GM06990 (cell line): ENCODE results near the gene HLCS.

ENCODE experiments used
- DNase-seq: peaks from one replicate; pipeline ENCODE4 v3.0.0-alpha.2; 2011; ENCODE audit not compliant: insufficient read length; ENCODE audit errors: extremely low read depth
- H3K27me3 ChIP-seq: replicated peaks from 2 replicates; pipeline ENCODE4 v1.6.0; 2011; ENCODE audit warnings: low read length; ENCODE audit not compliant: control insufficient read depth, insufficient read depth
- H3K36me3 ChIP-seq: 2 replicates; pipeline ENCODE4 v1.5.1; 2011; ENCODE audit warnings: low read length; ENCODE audit not compliant: control insufficient read depth, insufficient read depth
- H3K4me3 ChIP-seq: replicated peaks from 2 replicates; pipeline ENCODE4 v1.5.1; 2011; ENCODE audit warnings: low read depth, mild to moderate bottlenecking, control low read depth, low read length
- CTCF ChIP-seq: IDR thresholded peaks from 2 replicates; pipeline ENCODE4 v1.5.1; 2011; ENCODE audit warnings: low read length, control low read depth, mild to moderate bottlenecking, inconsistent platforms; ENCODE audit not compliant: insufficient read depth, poor library complexity, severe bottlenecking

The HLCS gene

GRCh38 chr21:36732217-36732616 lies 234.3 kb downstream of the HLCS start:
- Histone ChIP-seq H3K4me3 (no peak overlapping the region), H3K36me3 (no peaks in the 10 kb centered on the region), H3K27me3 (no peaks in the 10 kb centered on the region; the same call in 1 of the 2 replicates)
- no peak for TF ChIP-seq CTCF
- no peak for DNase-seq

GRCh38 chr21:36730291-36731281 lies 235.9 kb downstream of the HLCS start:
- H3K27me3 ChIP-seq: no peaks in the 10 kb centered on the region; the same call in 1 of the 2 replicates
- DNase-seq: no peak
- no peaks in the 10 kb centered on the region for H3K36me3 ChIP-seq
- H3K4me3 ChIP-seq: no peak overlapping the region
- no peak for TF ChIP-seq CTCF

GRCh38 chr21:36729310-36729970 lies 237.0 kb downstream of the HLCS start:
- Histone ChIP-seq H3K27me3 (no peaks in the 10 kb centered on the region; the same call in 1 of the 2 replicates), H3K36me3 (no peaks in the 10 kb centered on the region), H3K4me3 (no peak overlapping the region)
- no peak for TF ChIP-seq CTCF
- DNase-seq: no peak

GRCh38 chr21:36728371-36729111 lies 237.9 kb downstream of the HLCS start:
- DNase-seq: no peak
- no peaks in the 10 kb centered on the region; the same call in 1 of the 2 replicates for H3K27me3 ChIP-seq
- no peak for TF ChIP-seq CTCF
- no peaks in the 10 kb centered on the region for H3K36me3 ChIP-seq
- no peak overlapping the region for H3K4me3 ChIP-seq

GRCh38 chr21:36727866-36728265 lies 238.6 kb downstream of the HLCS start:
- TF ChIP-seq CTCF: no peak
- Histone ChIP-seq H3K27me3 (no peaks in the 10 kb centered on the region; the same call in 1 of the 2 replicates), H3K36me3 (no peaks in the 10 kb centered on the region), H3K4me3 (no peak overlapping the region)
- DNase-seq: no peak
